MM.1S (cell line): ENCODE measurements around the gene OR51I2.

Experiments
- DNase-seq: peaks from one replicate; pipeline ENCODE4 v3.0.0-alpha.2; 2015
- H2AFZ ChIP-seq: fragments of 300-600 bp; sonication (generic); 2 replicates; pipeline ENCODE4 v1.6.0; 2016; ENCODE audit warnings: antibody characterized with exemption, low read length
- H3F3A ChIP-seq: fragments of 300-600 bp; sonication (generic); 2 replicates; pipeline ENCODE4 v1.6.1; 2016; ENCODE audit warnings: mild to moderate bottlenecking, antibody characterized with exemption, low read length, moderate library complexity, mixed read lengths; ENCODE audit not compliant: insufficient read depth
- H3K27ac ChIP-seq: fragments of 300-600 bp; sonication (generic); 2 replicates; pipeline ENCODE4 v1.5.1; 2016; ENCODE audit warnings: mild to moderate bottlenecking, low read length
- H3K27me3 ChIP-seq: fragments of 300-600 bp; sonication (generic); replicated peaks from 2 replicates; pipeline ENCODE4 v1.6.0; 2016; ENCODE audit warnings: low read length; ENCODE audit not compliant: insufficient read depth
- H3K36me3 ChIP-seq: fragments of 300-600 bp; sonication (generic); replicated peaks from 2 replicates; pipeline ENCODE4 v1.6.1; 2016; ENCODE audit warnings: mild to moderate bottlenecking, low read length, mixed read lengths; ENCODE audit not compliant: insufficient read depth
- H3K4me1 ChIP-seq: fragments of 300-600 bp; sonication (generic); 2 replicates; pipeline ENCODE4 v1.6.1; 2016; ENCODE audit warnings: low read length, mixed read lengths
- H3K4me2 ChIP-seq: fragments of 300-600 bp; sonication (generic); 2 replicates; pipeline ENCODE4 v1.6.0; 2016; ENCODE audit warnings: low read depth, low read length
- H3K4me3 ChIP-seq: fragments of 300-600 bp; sonication (generic); 2 replicates; pipeline ENCODE4 v1.5.1; 2016; ENCODE audit warnings: low read length, mixed read lengths
- H3K79me2 ChIP-seq: fragments of 300-600 bp; sonication (generic); 2 replicates; pipeline ENCODE4 v1.6.1; 2016; ENCODE audit warnings: mixed run types, low read length, mixed read lengths
- H3K9ac ChIP-seq: fragments of 300-600 bp; sonication (generic); 2 replicates; pipeline ENCODE4 v1.6.1; 2016; ENCODE audit warnings: low read length, mixed read lengths
- H3K9me2 ChIP-seq: fragments of 300-600 bp; sonication (generic); replicated peaks from 2 replicates; pipeline ENCODE4 v1.6.1; 2016; ENCODE audit warnings: mild to moderate bottlenecking, low read length, mixed read lengths; ENCODE audit not compliant: insufficient read depth
- H3K9me3 ChIP-seq: fragments of 300-600 bp; sonication (generic); replicated peaks from 2 replicates; pipeline ENCODE4 v1.6.1; 2016; ENCODE audit warnings: mild to moderate bottlenecking, low read length, mixed read lengths; ENCODE audit not compliant: insufficient read depth
- H4K20me1 ChIP-seq: fragments of 300-600 bp; sonication (generic); 2 replicates; pipeline ENCODE4 v1.6.1; 2016; ENCODE audit warnings: mild to moderate bottlenecking, low read length, moderate library complexity, mixed read lengths; ENCODE audit not compliant: insufficient read depth
- CTCF ChIP-seq: fragments of 300-600 bp; sonication (generic); IDR thresholded peaks from 2 replicates; pipeline ENCODE4 v1.5.1; 2016; ENCODE audit warnings: antibody characterized with exemption, low read length, mixed read lengths
- EZH2 ChIP-seq: fragments of 300-600 bp; sonication (generic); optimal IDR thresholded peaks from 2 replicates; pipeline ENCODE3; 2017; ENCODE audit warnings: low read depth, mild to moderate bottlenecking, antibody characterized with exemption, low read length, mixed read lengths
- EZH2phosphoT487 ChIP-seq: fragments of 300-600 bp; sonication (generic); IDR thresholded peaks from 2 replicates; pipeline ENCODE4 v1.6.1; 2018; ENCODE audit warnings: antibody characterized with exemption, low read length

Gene OR51I2

GRCh38 chr11:5500393-5500801 is 51.3 kb downstream of the OR51I2 start:
- TF ChIP-seq EZH2phosphoT487 (no peak), EZH2 (no peak), CTCF (no peak)
- H3K4me3 ChIP-seq, result no peak overlapping the region
- no peaks in the 10 kb centered on the region for H3K9me3 ChIP-seq
- H3K4me2 ChIP-seq, result no peak overlapping the region
- no peak overlapping the region for H3K27ac ChIP-seq
- H3K79me2 ChIP-seq, result no peaks in the 10 kb centered on the region
- no peaks in the 10 kb centered on the region for H3K36me3 ChIP-seq
- H3K4me1 ChIP-seq, result no peaks in the 10 kb centered on the region
- no peak for DNase-seq
- no peak overlapping the region for H2AFZ ChIP-seq
- H4K20me1 ChIP-seq, result no peaks in the 10 kb centered on the region
- H3K27me3 ChIP-seq, result no peaks in the 10 kb centered on the region
- H3K9ac ChIP-seq, result no peak overlapping the region
- H3K9me2 ChIP-seq, result no peaks in the 10 kb centered on the region
- no peaks in the 10 kb centered on the region for H3F3A ChIP-seq

- H3K27me3 ChIP-seq, result no peaks in the 10 kb centered on the region
- H3K79me2 ChIP-seq, result no peaks in the 10 kb centered on the region
These were observed 55.3 kb downstream of the OR51I2 start for GRCh38 chr11:5504403-5504921.

GRCh38 chr11:5505363-5506048 is 56.4 kb downstream of the OR51I2 start:
- no peaks in the 10 kb centered on the region for H3K79me2 ChIP-seq
- DNase-seq, result no peak

More at GRCh38 chr11:5504403-5504921, 55.3 kb downstream of the OR51I2 start:
- no peak overlapping the region for H3K4me3 ChIP-seq
- no peak overlapping the region for H2AFZ ChIP-seq
- no peak overlapping the region for H3K27ac ChIP-seq
- no peaks in the 10 kb centered on the region for H3K9me3 ChIP-seq
- no peaks in the 10 kb centered on the region for H4K20me1 ChIP-seq
- H3K9me2 ChIP-seq, result no peaks in the 10 kb centered on the region
- H3K4me2 ChIP-seq, result no peak overlapping the region
- no peaks in the 10 kb centered on the region for H3K36me3 ChIP-seq
- DNase-seq, result no peak
- no peaks in the 10 kb centered on the region for H3F3A ChIP-seq
- no peaks in the 10 kb centered on the region for H3K4me1 ChIP-seq
- H3K9ac ChIP-seq, result no peak overlapping the region
- TF ChIP-seq CTCF, result no peak
- no peak for TF ChIP-seq EZH2
- TF ChIP-seq EZH2phosphoT487, result no peak

More at GRCh38 chr11:5505363-5506048, 56.4 kb downstream of the OR51I2 start:
- Histone ChIP-seq H3K9me3 (no peaks in the 10 kb centered on the region), H3K9ac (no peak overlapping the region), H3K4me2 (no peak overlapping the region), H3F3A (no peaks in the 10 kb centered on the region), H3K36me3 (no peaks in the 10 kb centered on the region), H3K4me1 (no peaks in the 10 kb centered on the region), H3K27me3 (no peaks in the 10 kb centered on the region), H3K27ac (no peak overlapping the region), H3K4me3 (no peak overlapping the region), H2AFZ (no peak overlapping the region), H4K20me1 (no peaks in the 10 kb centered on the region), H3K9me2 (no peaks in the 10 kb centered on the region)
- TF ChIP-seq EZH2phosphoT487 (no peak), CTCF (no peak), EZH2 (no peak)
